Hematopoietic multipotent progenitor cell treated with erythropoietin and hydrocortisone succinate and interleukin-3 and kit ligand, for 4 days (in vitro differentiated cells): Measurements from ENCODE around the gene SEPTIN14.
"Not testable (repeated sequence)": the region's sequence is repeated elsewhere in the genome, so short reads cannot be mapped to it uniquely, and the experiment has no call there.

Experiments
- DNase-seq: peaks from one replicate; pipeline ENCODE4 v3.0.0-alpha.2; 2015

SEPTIN14 gene

GRCh38 chr7:55778631-55779030 lies 83.9 kb downstream of the SEPTIN14 start:
- DNase-seq, result no peak

- DNase-seq, result no peak
Observed at GRCh38 chr7:55776196-55776595, 86.4 kb downstream of the SEPTIN14 start.

GRCh38 chr7:55775051-55775420 lies 87.5 kb downstream of the SEPTIN14 start:
- DNase-seq, result no peak

GRCh38 chr7:55774327-55775050 lies 88.1 kb downstream of the SEPTIN14 start:
- no peak for DNase-seq

GRCh38 chr7:55770778-55771177 lies 91.8 kb downstream of the SEPTIN14 start:
- DNase-seq, result no peak

GRCh38 chr7:55753274-55753862 lies 109.2 kb downstream of the SEPTIN14 start:
- DNase-seq, result not testable (repeated sequence)

- not testable (repeated sequence) for DNase-seq
Observed at GRCh38 chr7:55744706-55745105, 117.8 kb downstream of the SEPTIN14 start.
